Epithelial cell of esophagus (primary cell): ENCODE measurements around the gene DRC7.

ENCODE experiments used
- DNase-seq: peaks from one replicate; pipeline ENCODE4 v3.0.0; 2010; ENCODE audit warnings: low read depth
- H3K4me3 ChIP-seq: 2 replicates; pipeline ENCODE4 v1.5.1; 2011; ENCODE audit warnings: mild to moderate bottlenecking, low read length, control low read depth
- TF ChIP-seq, protein P1 (sequence below): IDR thresholded peaks from 2 replicates; pipeline ENCODE4 v1.5.1; 2011; ENCODE audit warnings: low read depth, mild to moderate bottlenecking, low read length, control low read depth, inconsistent platforms; ENCODE audit not compliant: insufficient read depth; ENCODE audit errors: missing control alignments

Gene DRC7

DNA sequence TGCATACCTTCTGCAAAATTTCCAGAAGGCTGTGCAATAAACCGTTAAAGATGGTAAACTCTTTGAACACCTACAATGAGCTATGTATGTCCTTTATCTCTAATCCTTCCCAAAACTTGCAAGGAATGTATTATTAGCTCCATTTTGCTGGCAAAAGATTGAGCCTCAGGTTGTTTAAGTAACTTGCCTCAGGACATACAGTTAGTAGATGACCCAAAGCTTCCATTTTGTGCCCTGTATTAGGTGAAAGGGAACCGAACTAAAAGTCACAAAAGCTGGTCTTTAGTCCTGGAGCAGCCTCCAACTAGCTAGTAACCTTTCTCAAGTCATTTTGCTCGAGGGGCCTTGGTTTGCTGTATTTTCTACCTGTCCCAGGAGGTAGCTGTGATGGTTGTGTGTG, 22.2 kb upstream of the DRC7 start:
- TF ChIP-seq, protein P1, sequence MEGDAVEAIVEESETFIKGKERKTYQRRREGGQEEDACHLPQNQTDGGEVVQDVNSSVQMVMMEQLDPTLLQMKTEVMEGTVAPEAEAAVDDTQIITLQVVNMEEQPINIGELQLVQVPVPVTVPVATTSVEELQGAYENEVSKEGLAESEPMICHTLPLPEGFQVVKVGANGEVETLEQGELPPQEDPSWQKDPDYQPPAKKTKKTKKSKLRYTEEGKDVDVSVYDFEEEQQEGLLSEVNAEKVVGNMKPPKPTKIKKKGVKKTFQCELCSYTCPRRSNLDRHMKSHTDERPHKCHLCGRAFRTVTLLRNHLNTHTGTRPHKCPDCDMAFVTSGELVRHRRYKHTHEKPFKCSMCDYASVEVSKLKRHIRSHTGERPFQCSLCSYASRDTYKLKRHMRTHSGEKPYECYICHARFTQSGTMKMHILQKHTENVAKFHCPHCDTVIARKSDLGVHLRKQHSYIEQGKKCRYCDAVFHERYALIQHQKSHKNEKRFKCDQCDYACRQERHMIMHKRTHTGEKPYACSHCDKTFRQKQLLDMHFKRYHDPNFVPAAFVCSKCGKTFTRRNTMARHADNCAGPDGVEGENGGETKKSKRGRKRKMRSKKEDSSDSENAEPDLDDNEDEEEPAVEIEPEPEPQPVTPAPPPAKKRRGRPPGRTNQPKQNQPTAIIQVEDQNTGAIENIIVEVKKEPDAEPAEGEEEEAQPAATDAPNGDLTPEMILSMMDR: no peak
- DNase-seq: no peak
- no peak overlapping the region for H3K4me3 ChIP-seq

GRCh38 chr16:57672824-57673223, 21.8 kb upstream of the DRC7 start:
- DNase-seq: no peak
- TF ChIP-seq, protein P1: no peak
- H3K4me3 ChIP-seq: no peak overlapping the region

DNA sequence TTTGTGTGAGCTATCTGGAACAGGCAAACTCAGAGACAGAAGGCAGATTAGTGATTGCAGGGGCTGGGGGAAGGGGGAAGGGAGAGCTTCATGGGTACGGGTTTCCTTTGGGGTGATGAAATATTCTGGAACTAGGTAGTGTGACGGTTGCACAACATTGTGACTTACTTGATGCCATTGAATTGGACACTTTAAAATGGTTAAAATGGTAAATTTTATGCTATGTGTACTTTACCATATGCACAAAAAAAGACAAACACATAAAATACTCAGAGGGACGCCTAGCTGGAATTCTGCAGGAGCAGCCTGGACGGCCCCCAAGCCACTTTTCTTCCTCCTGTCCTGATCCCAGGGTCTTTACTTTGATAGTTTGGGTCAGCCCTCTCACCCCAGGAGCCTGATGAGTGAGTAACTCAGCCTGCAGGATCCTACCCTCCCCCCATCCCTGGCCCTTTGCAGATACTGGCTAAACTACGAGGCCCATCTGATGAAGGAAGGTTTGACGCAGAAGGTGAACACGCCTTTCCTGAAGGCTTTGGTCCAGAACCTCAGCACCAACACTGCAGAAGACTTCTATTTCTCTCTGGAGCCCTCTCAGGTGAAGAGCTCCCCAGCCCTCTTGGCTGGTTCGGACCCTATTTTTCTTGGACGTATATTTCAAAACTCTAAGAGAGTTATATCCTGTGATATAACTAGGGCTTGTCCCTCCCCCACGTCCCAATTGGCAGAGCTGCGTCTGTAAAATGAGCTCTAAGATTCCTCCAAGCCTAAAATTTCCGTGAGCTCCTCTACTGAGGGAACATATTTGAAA, 18.7 kb upstream of the DRC7 start:
- DNase-seq: peak; percentile 20
- TF ChIP-seq, protein P1: no peak
- H3K4me3 ChIP-seq: no peak overlapping the region

DNA sequence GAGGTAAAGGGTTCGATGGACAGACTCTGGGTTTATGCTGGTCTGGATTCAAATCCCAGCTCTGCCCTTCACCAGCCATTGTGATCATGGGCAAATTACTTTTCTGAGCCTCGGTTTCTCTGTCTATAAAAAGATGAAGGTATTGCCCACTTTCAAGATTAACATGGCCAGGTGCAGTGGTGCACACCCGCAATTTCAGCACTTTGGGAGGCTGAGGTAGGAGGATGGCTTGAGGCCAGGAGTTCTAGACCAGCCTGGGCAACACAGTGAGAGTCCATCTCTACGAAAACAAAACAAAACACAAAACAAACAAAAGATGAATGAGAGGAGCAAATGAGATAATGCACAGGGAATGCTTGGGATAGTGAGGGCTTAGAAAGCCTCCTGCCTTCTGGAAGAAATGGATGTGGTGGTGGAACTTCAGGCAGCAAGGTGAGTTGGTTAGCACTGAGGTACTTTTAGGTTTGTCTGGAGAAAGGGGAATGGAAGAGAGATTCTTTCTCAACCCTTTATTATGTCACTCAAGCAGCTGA, 18.0 kb upstream of the DRC7 start:
- TF ChIP-seq, protein P1: no peak
- DNase-seq: peak; percentile 14
- H3K4me3 ChIP-seq: no peak overlapping the region

GRCh38 chr16:57677622-57678369, 16.8 kb upstream of the DRC7 start:
- peak; percentile 57 for DNase-seq
- TF ChIP-seq, protein P1: no peak
- H3K4me3 ChIP-seq: no peak overlapping the region

DNA sequence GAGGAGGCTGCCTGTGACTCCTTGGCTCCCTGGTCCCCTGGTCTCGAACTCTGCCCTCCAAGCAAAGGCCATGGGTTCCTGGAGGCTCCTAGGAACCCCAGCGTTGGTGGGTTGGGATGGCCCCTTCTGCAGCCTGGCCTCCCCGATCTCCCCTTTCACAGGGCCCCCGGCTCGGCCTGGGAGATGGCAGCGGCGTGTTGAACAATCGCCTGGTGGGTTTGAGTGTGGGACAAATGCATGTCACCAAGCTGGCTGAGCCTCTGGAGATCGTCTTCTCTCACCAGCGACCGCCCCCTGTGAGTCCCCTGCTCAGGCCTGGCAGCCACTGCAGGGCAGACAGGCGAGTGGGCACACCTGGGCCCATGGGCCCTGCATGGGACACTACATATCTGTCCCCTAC, 15.6 kb upstream of the DRC7 start:
- H3K4me3 ChIP-seq: no peak overlapping the region
- DNase-seq: no peak
- TF ChIP-seq, protein P1: no peak
